ENCODE measurements around the gene CALCOCO1.

DNA sequence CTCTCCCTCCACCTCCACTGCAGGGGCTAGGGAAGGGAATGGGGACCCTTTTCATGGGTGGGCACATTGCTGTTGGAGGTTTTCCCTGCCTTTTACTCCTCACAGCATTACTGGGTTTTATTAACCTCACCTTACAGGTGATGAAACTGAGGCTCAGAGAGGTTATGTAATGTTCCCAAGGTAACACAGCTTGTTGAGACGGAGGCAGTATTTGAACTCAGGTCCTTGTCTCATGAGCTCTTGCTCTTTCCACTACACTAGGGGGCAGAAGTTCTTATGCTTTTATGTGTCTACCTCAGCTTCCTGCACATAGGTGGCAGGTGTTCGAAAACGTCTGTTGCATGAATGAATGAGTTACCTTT lies 12.9 kb upstream of the CALCOCO1 start:
- TF ChIP-seq GATA2 (IDR thresholded peaks at IDR 0.05; ENCODE audit: low read depth, low read length) = no peak
- no peak for TF ChIP-seq GATA3 (IDR thresholded peaks at IDR 0.05; ENCODE audit: low read depth, low read length)
